ENCODE measurements around the gene LBH.

The LBH gene

DNA sequence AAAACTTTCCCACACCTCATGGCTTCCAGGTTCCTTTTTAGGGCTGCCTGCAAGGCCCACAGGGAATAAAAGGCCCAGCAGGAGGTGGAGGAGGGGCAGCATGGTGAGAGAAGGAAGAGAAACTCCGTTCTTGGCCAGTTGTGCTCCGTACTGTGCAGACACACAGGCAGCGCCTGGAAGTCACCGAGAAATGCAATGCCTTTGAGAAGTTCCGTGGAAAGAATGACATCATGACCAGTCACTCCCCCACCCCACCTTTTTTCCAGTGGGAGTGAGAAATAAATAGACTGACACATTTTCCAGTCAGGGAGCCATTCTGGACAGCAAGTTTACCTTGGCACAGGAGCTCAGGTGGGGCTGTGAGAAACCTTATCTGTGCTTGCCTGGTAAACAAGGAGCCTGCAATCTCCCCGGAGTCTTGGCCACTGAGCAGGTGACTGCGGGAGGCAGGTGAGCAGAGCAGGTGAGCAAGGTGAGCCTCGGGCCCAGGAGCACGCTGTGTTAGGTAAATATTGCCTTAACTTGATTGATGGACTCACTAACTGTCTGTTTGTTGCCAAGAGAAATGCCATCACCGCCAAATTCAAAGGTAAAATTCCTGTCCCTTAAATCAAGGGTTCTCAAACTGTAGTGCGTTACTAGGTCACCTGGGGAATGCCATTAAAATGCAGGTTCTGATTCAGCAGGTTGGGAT is 13.5 kb upstream of the LBH start:
- Histone ChIP-seq H3K9me3 (ENCODE audit: control insufficient read depth, low read depth, low read length) (no peaks in the 10 kb centered on the region), H3K27me3 (ENCODE audit: control insufficient read depth, insufficient read depth, low read length) (no peaks in the 10 kb centered on the region), H3K9ac (ENCODE audit: low read length) (no peak overlapping the region), H3K27ac (ENCODE audit: low read length) (no peak overlapping the region), H3K4me1 (ENCODE audit: control insufficient read depth, low read depth, low read length) (peaks cover 10% of the 10 kb centered on the region), H3K36me3 (ENCODE audit: control insufficient read depth, low read depth, low read length) (no peaks in the 10 kb centered on the region), H3K4me3 (ENCODE audit: low read length) (no peak overlapping the region)

DNA sequence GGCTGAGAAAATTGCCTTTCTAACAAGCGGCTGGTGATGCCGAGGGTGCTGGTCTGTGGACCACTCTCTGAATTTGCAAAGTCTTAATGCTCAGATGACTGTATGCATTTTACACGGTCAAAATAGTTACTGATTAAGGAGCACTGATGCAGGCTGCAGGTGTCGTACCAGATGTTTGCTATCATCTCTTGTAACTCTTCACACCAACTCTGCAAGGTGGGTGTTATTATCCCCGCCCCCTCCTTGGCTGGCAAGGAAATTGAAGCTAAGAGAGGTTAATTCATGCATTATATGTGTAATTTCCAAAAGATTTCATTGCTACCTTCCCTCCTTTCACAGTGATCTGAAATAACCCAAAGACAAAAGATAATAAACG is 13.0 kb upstream of the LBH start:
- Histone ChIP-seq H3K36me3 (ENCODE audit: control insufficient read depth, low read depth, low read length) (no peaks in the 10 kb centered on the region), H3K4me3 (ENCODE audit: low read length) (no peak overlapping the region), H3K9me3 (ENCODE audit: control insufficient read depth, low read depth, low read length) (no peaks in the 10 kb centered on the region), H3K27me3 (ENCODE audit: control insufficient read depth, insufficient read depth, low read length) (no peaks in the 10 kb centered on the region), H3K4me1 (ENCODE audit: control insufficient read depth, low read depth, low read length) (peaks cover 10% of the 10 kb centered on the region), H3K27ac (ENCODE audit: low read length) (no peak overlapping the region), H3K9ac (ENCODE audit: low read length) (no peak overlapping the region)

DNA sequence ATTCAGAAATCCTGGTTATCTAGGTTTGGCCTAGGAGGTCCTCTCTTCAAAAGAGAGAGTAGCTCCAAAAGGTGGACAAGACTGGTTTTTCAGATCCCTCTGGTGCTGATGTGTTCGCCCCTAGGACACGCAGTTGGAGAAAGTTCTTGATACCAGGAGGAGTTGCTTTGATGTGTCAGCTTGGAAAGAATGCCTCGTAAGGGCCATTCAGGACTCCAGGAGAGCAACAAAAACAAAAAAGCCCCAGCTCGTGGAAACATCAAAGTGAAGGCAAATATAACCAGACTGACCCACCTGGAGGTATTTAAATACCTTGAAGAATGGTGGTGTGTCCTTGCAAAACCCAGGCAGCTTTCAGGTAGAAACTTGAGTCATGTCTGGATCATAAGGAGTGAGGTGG is 12.5 kb upstream of the LBH start:
- H3K9ac ChIP-seq (ENCODE audit: low read length), result no peak overlapping the region
- no peaks in the 10 kb centered on the region for H3K27me3 ChIP-seq (ENCODE audit: control insufficient read depth, insufficient read depth, low read length)
- H3K36me3 ChIP-seq (ENCODE audit: control insufficient read depth, low read depth, low read length), result no peaks in the 10 kb centered on the region
- no peak overlapping the region for H3K4me3 ChIP-seq (ENCODE audit: low read length)
- H3K4me1 ChIP-seq (ENCODE audit: control insufficient read depth, low read depth, low read length), result peaks cover 10% of the 10 kb centered on the region
- no peaks in the 10 kb centered on the region for H3K9me3 ChIP-seq (ENCODE audit: control insufficient read depth, low read depth, low read length)
- H3K27ac ChIP-seq (ENCODE audit: low read length), result no peak overlapping the region

DNA sequence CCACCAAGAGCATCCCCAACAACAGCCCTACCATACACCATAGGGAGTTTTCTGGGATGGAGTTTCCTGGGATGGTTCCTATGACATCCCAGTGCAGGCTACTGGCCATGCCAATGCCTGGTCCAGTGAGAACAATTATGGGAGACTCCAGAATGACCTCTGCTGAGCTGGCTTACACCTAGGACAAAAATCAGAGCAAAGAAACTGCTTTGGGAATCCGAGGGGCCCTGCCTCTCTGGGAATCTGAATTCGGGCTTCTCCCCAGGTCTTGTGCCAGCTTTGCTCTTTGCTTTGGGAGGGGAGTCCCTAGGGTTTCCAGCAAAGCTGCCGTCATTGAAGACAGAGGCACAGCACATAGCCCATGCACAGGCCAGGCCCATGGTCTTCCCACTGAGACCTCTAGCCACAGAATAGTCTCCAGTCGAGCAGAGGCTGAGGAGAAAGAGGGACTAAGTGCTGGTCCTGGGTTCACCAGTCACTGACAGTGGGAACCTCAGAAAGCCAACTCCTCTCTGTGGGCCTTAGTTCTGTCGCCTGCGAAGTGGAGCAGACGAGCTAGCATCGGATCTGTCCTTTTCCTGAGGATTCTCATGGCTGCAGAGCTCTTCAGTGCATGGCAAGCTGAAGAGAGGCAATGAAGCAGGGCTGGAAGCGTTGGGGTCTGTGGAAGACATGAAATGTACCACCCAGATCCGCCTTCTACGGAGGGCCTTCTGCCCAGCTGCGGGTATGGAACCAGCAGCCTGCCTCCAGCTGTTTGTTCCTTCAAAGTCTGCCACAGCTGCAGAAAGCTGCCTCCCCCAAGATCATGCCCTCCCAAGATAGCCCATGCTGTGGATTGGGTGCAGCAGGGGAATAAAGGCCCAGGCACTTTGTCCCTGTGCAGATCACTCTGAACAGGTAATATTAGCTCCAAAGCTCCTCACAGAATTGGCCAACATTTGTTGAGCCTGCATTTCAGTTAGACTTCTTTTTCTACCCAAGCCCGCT is 11.2 kb upstream of the LBH start:
- Histone ChIP-seq H3K36me3 (ENCODE audit: control insufficient read depth, low read depth, low read length) (no peaks in the 10 kb centered on the region), H3K9ac (ENCODE audit: low read length) (no peak overlapping the region), H3K4me3 (ENCODE audit: low read length) (no peak overlapping the region), H3K9me3 (ENCODE audit: control insufficient read depth, low read depth, low read length) (no peaks in the 10 kb centered on the region), H3K27ac (ENCODE audit: low read length) (no peak overlapping the region), H3K27me3 (ENCODE audit: control insufficient read depth, insufficient read depth, low read length) (no peaks in the 10 kb centered on the region), H3K4me1 (ENCODE audit: control insufficient read depth, low read depth, low read length) (peaks cover 10% of the 10 kb centered on the region)

DNA sequence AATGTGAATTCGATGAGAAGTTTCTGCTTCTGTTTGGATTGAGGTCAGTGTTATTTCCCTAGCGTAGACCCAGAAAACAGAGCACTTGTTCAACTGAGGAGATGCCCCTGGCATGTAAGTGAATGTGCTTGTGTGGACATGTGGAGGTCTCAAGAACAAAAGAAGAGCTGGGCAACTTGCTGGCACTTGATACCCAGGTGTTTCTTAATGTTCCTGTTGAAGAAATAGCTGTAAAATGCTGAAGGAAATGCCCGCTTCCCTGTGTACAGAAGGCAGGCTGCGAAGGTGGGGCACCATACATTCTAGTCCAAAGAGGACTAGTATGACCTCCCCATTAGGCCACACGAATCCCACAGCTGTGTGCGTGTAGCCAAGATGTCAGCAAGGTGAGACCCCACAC is 9.8 kb upstream of the LBH start:
- H3K9ac ChIP-seq (ENCODE audit: low read length), result no peak overlapping the region

DNA sequence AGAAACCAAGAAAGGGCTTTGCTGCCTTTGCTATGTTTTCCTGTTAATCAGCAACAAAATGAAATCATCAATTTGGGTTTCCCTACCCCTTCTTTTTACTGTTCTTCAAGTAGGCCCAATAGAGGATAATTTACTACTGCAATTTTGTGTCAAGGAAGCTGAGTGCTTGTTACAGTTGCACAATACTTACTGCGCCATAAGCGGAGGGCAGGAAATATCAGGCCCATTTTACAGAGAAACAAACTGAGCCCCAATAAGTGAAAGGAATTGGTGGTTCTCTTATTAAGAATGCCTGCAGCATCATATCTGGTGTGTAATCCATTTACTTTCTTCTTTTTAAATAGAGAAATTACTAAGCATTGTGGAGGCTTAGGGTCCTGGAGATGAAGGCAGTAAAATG is 9.3 kb upstream of the LBH start:
- no peak overlapping the region for H3K9ac ChIP-seq (ENCODE audit: low read length)
- no peak overlapping the region for H3K4me3 ChIP-seq (ENCODE audit: low read length)
- no peaks in the 10 kb centered on the region for H3K36me3 ChIP-seq (ENCODE audit: control insufficient read depth, low read depth, low read length)
- peaks cover 10% of the 10 kb centered on the region for H3K4me1 ChIP-seq (ENCODE audit: control insufficient read depth, low read depth, low read length)
- no peak overlapping the region for H3K27ac ChIP-seq (ENCODE audit: low read length)
- no peaks in the 10 kb centered on the region for H3K27me3 ChIP-seq (ENCODE audit: control insufficient read depth, insufficient read depth, low read length)
- H3K9me3 ChIP-seq (ENCODE audit: control insufficient read depth, low read depth, low read length), result no peaks in the 10 kb centered on the region

More for the DNA sequence above, 9.8 kb upstream of the LBH start:
- no peaks in the 10 kb centered on the region for H3K9me3 ChIP-seq (ENCODE audit: control insufficient read depth, low read depth, low read length)
- H3K4me1 ChIP-seq (ENCODE audit: control insufficient read depth, low read depth, low read length), result peaks cover 10% of the 10 kb centered on the region
- no peak overlapping the region for H3K27ac ChIP-seq (ENCODE audit: low read length)
- no peaks in the 10 kb centered on the region for H3K27me3 ChIP-seq (ENCODE audit: control insufficient read depth, insufficient read depth, low read length)
- H3K36me3 ChIP-seq (ENCODE audit: control insufficient read depth, low read depth, low read length), result no peaks in the 10 kb centered on the region
- H3K4me3 ChIP-seq (ENCODE audit: low read length), result no peak overlapping the region

DNA sequence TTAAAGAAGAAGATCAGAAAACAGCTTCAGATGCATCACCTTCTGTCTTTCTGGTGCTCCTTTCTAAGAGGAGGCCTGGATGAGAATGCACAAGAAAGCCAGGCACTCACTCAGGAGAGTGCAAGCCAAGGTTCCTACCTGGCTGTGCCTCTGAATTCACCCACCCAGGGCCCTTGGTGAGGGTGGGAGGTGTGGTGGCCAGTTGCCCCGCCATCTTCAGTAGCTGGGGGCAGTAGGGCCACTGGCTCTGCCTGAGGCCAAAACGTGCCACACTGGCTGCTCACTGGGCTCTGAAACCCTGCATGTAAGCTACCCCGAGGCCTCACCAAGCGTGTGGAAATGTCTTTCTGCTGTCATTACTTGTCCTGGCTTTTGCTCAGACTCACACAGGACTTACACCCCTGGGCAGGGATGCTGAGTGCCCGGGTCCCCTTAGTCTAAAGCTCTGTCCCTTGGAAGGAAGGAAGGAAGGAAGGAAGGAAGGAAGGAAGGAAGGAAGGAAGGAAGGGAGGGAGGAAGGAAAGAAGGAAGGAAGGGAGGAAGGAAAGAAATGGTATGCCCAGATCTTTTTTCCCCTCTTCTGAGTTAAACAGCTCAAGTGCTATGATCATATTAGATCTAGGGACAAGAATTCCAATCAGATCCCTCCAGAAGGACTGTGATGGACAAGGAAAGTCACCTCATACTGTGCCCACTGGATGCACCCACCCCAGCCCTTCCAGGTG is 8.5 kb upstream of the LBH start:
- Histone ChIP-seq H3K27ac (ENCODE audit: low read length) (no peak overlapping the region), H3K4me1 (ENCODE audit: control insufficient read depth, low read depth, low read length) (peaks cover 4% of the 10 kb centered on the region), H3K36me3 (ENCODE audit: control insufficient read depth, low read depth, low read length) (no peaks in the 10 kb centered on the region), H3K27me3 (ENCODE audit: control insufficient read depth, insufficient read depth, low read length) (no peaks in the 10 kb centered on the region), H3K4me3 (ENCODE audit: low read length) (no peak overlapping the region), H3K9ac (ENCODE audit: low read length) (no peak overlapping the region), H3K9me3 (ENCODE audit: control insufficient read depth, low read depth, low read length) (no peaks in the 10 kb centered on the region)

DNA sequence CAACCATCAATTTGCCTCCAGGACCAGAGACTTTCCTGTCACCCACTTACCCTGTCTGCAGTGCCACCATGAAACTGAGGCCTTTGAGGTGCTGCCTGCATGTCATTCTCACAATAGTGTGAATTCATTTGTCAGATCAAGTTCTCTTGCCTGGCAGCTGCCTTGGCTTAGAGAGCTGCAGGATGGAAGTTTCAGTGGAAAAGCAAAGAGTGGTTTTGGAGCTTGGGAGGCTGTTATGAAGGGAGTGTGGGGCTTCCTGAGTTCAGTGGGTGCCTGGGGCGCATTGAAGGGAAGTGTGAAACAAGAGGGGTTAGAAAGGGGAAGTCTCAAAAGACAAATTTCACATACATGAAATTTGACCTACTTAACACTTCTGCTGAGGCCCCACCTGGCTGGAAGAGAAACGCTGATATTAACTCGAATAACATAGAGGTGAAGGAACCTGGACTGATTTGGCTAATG is 7.9 kb upstream of the LBH start:
- no peak overlapping the region for H3K9ac ChIP-seq (ENCODE audit: low read length)
- no peak overlapping the region for H3K27ac ChIP-seq (ENCODE audit: low read length)
- H3K36me3 ChIP-seq (ENCODE audit: control insufficient read depth, low read depth, low read length), result no peaks in the 10 kb centered on the region
- no peaks in the 10 kb centered on the region for H3K9me3 ChIP-seq (ENCODE audit: control insufficient read depth, low read depth, low read length)
- no peak overlapping the region for H3K4me3 ChIP-seq (ENCODE audit: low read length)
- H3K4me1 ChIP-seq (ENCODE audit: control insufficient read depth, low read depth, low read length), result no peaks in the 10 kb centered on the region
- H3K27me3 ChIP-seq (ENCODE audit: control insufficient read depth, insufficient read depth, low read length), result no peaks in the 10 kb centered on the region

DNA sequence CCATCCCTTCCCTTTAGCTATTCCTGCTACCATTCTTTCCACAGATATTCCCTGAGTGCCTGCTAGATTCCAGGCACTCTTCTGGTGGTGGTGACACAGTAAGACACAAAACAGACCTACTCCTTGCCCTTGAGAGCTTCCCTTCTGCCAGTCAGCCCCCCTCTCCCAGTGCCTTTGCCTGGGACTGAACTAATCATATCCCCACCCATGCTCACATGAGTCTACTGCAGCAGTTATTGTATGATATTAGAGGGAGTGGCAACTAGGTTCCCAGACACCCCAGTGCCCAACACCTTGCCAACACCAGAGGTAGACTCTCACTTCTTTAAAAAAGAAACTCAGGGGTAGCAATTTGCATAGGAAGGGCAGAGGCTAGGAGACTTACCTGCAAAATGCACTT is 7.2 kb upstream of the LBH start:
- Histone ChIP-seq H3K9ac (ENCODE audit: low read length) (no peak overlapping the region), H3K9me3 (ENCODE audit: control insufficient read depth, low read depth, low read length) (no peaks in the 10 kb centered on the region), H3K27ac (ENCODE audit: low read length) (no peak overlapping the region), H3K4me1 (ENCODE audit: control insufficient read depth, low read depth, low read length) (no peaks in the 10 kb centered on the region), H3K36me3 (ENCODE audit: control insufficient read depth, low read depth, low read length) (no peaks in the 10 kb centered on the region), H3K27me3 (ENCODE audit: control insufficient read depth, insufficient read depth, low read length) (peaks cover 1% of the 10 kb centered on the region), H3K4me3 (ENCODE audit: low read length) (no peak overlapping the region)

DNA sequence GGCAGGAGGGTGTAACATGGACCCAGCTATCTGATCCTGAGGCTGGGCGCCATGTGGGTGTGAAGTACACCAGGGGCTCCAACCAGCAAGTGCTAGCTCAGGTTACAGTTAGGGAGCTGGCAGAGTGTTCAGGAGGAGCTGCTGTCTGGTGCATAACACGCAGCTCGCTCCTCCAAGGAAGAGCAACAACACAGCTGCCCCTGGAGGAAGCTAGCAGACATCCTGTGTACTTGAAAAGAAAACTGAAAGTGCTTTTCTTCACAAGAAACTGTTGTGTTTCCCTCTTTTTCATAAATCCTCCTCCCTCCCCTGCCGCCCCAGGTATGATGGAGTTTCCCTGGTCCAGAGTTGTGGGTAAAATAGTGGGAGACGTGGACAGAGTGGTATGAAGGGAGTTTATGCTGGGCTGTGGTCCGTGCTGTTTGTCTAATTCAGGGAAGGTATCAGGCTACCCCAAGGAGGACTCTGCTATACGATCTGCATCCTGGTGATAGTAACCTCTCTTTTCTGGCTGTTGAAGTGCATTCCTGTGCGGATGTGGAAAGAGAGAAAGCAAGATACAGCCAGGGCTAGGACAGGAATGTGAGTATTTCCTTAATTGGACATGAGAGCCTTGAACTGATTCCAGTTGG is 6.1 kb upstream of the LBH start:
- Histone ChIP-seq H3K27ac (ENCODE audit: low read length) (no peak overlapping the region), H3K9me3 (ENCODE audit: control insufficient read depth, low read depth, low read length) (no peaks in the 10 kb centered on the region), H3K36me3 (ENCODE audit: control insufficient read depth, low read depth, low read length) (no peaks in the 10 kb centered on the region), H3K4me3 (ENCODE audit: low read length) (no peak overlapping the region), H3K4me1 (ENCODE audit: control insufficient read depth, low read depth, low read length) (no peaks in the 10 kb centered on the region), H3K27me3 (ENCODE audit: control insufficient read depth, insufficient read depth, low read length) (peaks cover 12% of the 10 kb centered on the region), H3K9ac (ENCODE audit: low read length) (no peak overlapping the region)
